ENCODE measurements around the gene TSPAN12.

The TSPAN12 gene

GRCh38 chr7:120862987-120863590 lies 5.1 kb upstream of the TSPAN12 start:
- peaks cover 2% of the 10 kb centered on the region for H3K4me1 Mint-ChIP-seq (ENCODE audit: low read depth)
- no peak overlapping the region for H3K4me3 Mint-ChIP-seq
- peaks cover 31% of the 10 kb centered on the region for H3K27me3 Mint-ChIP-seq
- H3K9me3 Mint-ChIP-seq: no peaks in the 10 kb centered on the region
- H3K36me3 Mint-ChIP-seq (ENCODE audit: low read depth): no peaks in the 10 kb centered on the region
- H3K27ac Mint-ChIP-seq: no peak overlapping the region
- intact Hi-C loops (cut with micrococcal nuclease): no loop called here

- Mint-ChIP-seq H3K36me3 (ENCODE audit: low read depth) (no peaks in the 10 kb centered on the region), H3K27me3 (peaks cover 56% of the 10 kb centered on the region), H3K4me3 (no peak overlapping the region), H3K9me3 (no peaks in the 10 kb centered on the region), H3K27ac (no peak overlapping the region), H3K4me1 (ENCODE audit: low read depth) (peaks cover 18% of the 10 kb centered on the region)
- intact Hi-C loops (cut with micrococcal nuclease): no loop called here
Observed at GRCh38 chr7:120860156-120860555, 2.2 kb upstream of the TSPAN12 start.

- intact Hi-C loops (cut with micrococcal nuclease): no loop called here
- H3K9me3 Mint-ChIP-seq: no peaks in the 10 kb centered on the region
Observed at GRCh38 chr7:120859459-120859858, 1.5 kb upstream of the TSPAN12 start.

GRCh38 chr7:120856621-120857352 lies 1.2 kb downstream of the TSPAN12 start:
- Mint-ChIP-seq H3K9me3 (no peaks in the 10 kb centered on the region), H3K4me3 (peak overlapping the region; percentile 70), H3K27ac (no peak overlapping the region), H3K27me3 (peaks cover 57% of the 10 kb centered on the region), H3K36me3 (ENCODE audit: low read depth) (no peaks in the 10 kb centered on the region), H3K4me1 (ENCODE audit: low read depth) (peaks cover 18% of the 10 kb centered on the region)
- intact Hi-C loops (cut with micrococcal nuclease): no loop called here

More at GRCh38 chr7:120859459-120859858, 1.5 kb upstream of the TSPAN12 start:
- H3K27ac Mint-ChIP-seq: no peak overlapping the region
- H3K4me1 Mint-ChIP-seq (ENCODE audit: low read depth): peaks cover 18% of the 10 kb centered on the region
- H3K4me3 Mint-ChIP-seq: no peak overlapping the region
- H3K36me3 Mint-ChIP-seq (ENCODE audit: low read depth): no peaks in the 10 kb centered on the region
- peaks cover 63% of the 10 kb centered on the region for H3K27me3 Mint-ChIP-seq

GRCh38 chr7:120856198-120856597 lies 1.7 kb downstream of the TSPAN12 start:
- no peaks in the 10 kb centered on the region for H3K36me3 Mint-ChIP-seq (ENCODE audit: low read depth)
- peaks cover 18% of the 10 kb centered on the region for H3K4me1 Mint-ChIP-seq (ENCODE audit: low read depth)
- intact Hi-C loops (cut with micrococcal nuclease): no loop called here
- H3K4me3 Mint-ChIP-seq: no peak overlapping the region
- no peak overlapping the region for H3K27ac Mint-ChIP-seq
- peaks cover 57% of the 10 kb centered on the region for H3K27me3 Mint-ChIP-seq
- H3K9me3 Mint-ChIP-seq: no peaks in the 10 kb centered on the region

GRCh38 chr7:120852700-120853099 lies 5.2 kb downstream of the TSPAN12 start:
- no peaks in the 10 kb centered on the region for H3K9me3 Mint-ChIP-seq
- H3K27me3 Mint-ChIP-seq: peaks cover 33% of the 10 kb centered on the region
- intact Hi-C loops (cut with micrococcal nuclease): no loop called here
- no peak overlapping the region for H3K27ac Mint-ChIP-seq
- no peaks in the 10 kb centered on the region for H3K36me3 Mint-ChIP-seq (ENCODE audit: low read depth)
- H3K4me1 Mint-ChIP-seq (ENCODE audit: low read depth): peaks cover 12% of the 10 kb centered on the region
- no peak overlapping the region for H3K4me3 Mint-ChIP-seq

- no peaks in the 10 kb centered on the region for H3K4me1 Mint-ChIP-seq (ENCODE audit: low read depth)
- H3K36me3 Mint-ChIP-seq (ENCODE audit: low read depth): no peaks in the 10 kb centered on the region
- no peaks in the 10 kb centered on the region for H3K9me3 Mint-ChIP-seq
Observed at GRCh38 chr7:120843109-120843508, 14.8 kb downstream of the TSPAN12 start.

GRCh38 chr7:120842121-120842621 lies 15.8 kb downstream of the TSPAN12 start:
- Mint-ChIP-seq H3K9me3 (no peaks in the 10 kb centered on the region), H3K27me3 (no peaks in the 10 kb centered on the region), H3K27ac (no peak overlapping the region), H3K4me1 (ENCODE audit: low read depth) (no peaks in the 10 kb centered on the region), H3K36me3 (ENCODE audit: low read depth) (no peaks in the 10 kb centered on the region), H3K4me3 (no peak overlapping the region)
- intact Hi-C loops (cut with micrococcal nuclease): no loop called here

More at GRCh38 chr7:120843109-120843508, 14.8 kb downstream of the TSPAN12 start:
- H3K27me3 Mint-ChIP-seq: peaks cover 2% of the 10 kb centered on the region
- intact Hi-C loops (cut with micrococcal nuclease): no loop called here
- H3K27ac Mint-ChIP-seq: no peak overlapping the region
- no peak overlapping the region for H3K4me3 Mint-ChIP-seq

- H3K27me3 Mint-ChIP-seq: no peaks in the 10 kb centered on the region
- H3K4me1 Mint-ChIP-seq (ENCODE audit: low read depth): no peaks in the 10 kb centered on the region
- H3K4me3 Mint-ChIP-seq: no peak overlapping the region
Observed at GRCh38 chr7:120841608-120842007, 16.3 kb downstream of the TSPAN12 start.

GRCh38 chr7:120838281-120838682 lies 19.7 kb downstream of the TSPAN12 start:
- H3K27me3 Mint-ChIP-seq: no peaks in the 10 kb centered on the region
- H3K27ac Mint-ChIP-seq: no peak overlapping the region
- no peak overlapping the region for H3K4me3 Mint-ChIP-seq
- no peaks in the 10 kb centered on the region for H3K4me1 Mint-ChIP-seq (ENCODE audit: low read depth)
- intact Hi-C loops (cut with micrococcal nuclease): no loop called here
- H3K36me3 Mint-ChIP-seq (ENCODE audit: low read depth): no peaks in the 10 kb centered on the region
- H3K9me3 Mint-ChIP-seq: no peaks in the 10 kb centered on the region

More at GRCh38 chr7:120841608-120842007, 16.3 kb downstream of the TSPAN12 start:
- no peaks in the 10 kb centered on the region for H3K9me3 Mint-ChIP-seq
- H3K27ac Mint-ChIP-seq: no peak overlapping the region
- H3K36me3 Mint-ChIP-seq (ENCODE audit: low read depth): no peaks in the 10 kb centered on the region
- intact Hi-C loops (cut with micrococcal nuclease): no loop called here

GRCh38 chr7:120837599-120837998 lies 20.3 kb downstream of the TSPAN12 start:
- H3K4me3 Mint-ChIP-seq: no peak overlapping the region
- no peaks in the 10 kb centered on the region for H3K4me1 Mint-ChIP-seq (ENCODE audit: low read depth)
- no peaks in the 10 kb centered on the region for H3K36me3 Mint-ChIP-seq (ENCODE audit: low read depth)
- intact Hi-C loops (cut with micrococcal nuclease): no loop called here
- no peak overlapping the region for H3K27ac Mint-ChIP-seq
- no peaks in the 10 kb centered on the region for H3K27me3 Mint-ChIP-seq
- H3K9me3 Mint-ChIP-seq: no peaks in the 10 kb centered on the region

GRCh38 chr7:120836556-120837115 lies 21.3 kb downstream of the TSPAN12 start:
- H3K36me3 Mint-ChIP-seq (ENCODE audit: low read depth): no peaks in the 10 kb centered on the region
- H3K27ac Mint-ChIP-seq: no peak overlapping the region
- H3K27me3 Mint-ChIP-seq: no peaks in the 10 kb centered on the region
- H3K4me3 Mint-ChIP-seq: no peak overlapping the region
- H3K9me3 Mint-ChIP-seq: no peaks in the 10 kb centered on the region
- intact Hi-C loops (cut with micrococcal nuclease): no loop called here
- no peaks in the 10 kb centered on the region for H3K4me1 Mint-ChIP-seq (ENCODE audit: low read depth)

GRCh38 chr7:120834726-120835125 lies 23.2 kb downstream of the TSPAN12 start:
- intact Hi-C loops (cut with micrococcal nuclease): no loop called here
- no peaks in the 10 kb centered on the region for H3K9me3 Mint-ChIP-seq
- H3K27me3 Mint-ChIP-seq: no peaks in the 10 kb centered on the region
- no peaks in the 10 kb centered on the region for H3K4me1 Mint-ChIP-seq (ENCODE audit: low read depth)
- no peak overlapping the region for H3K4me3 Mint-ChIP-seq
- H3K27ac Mint-ChIP-seq: no peak overlapping the region
- H3K36me3 Mint-ChIP-seq (ENCODE audit: low read depth): no peaks in the 10 kb centered on the region

- H3K4me3 Mint-ChIP-seq: no peak overlapping the region
- intact Hi-C loops (cut with micrococcal nuclease): no loop called here
- no peaks in the 10 kb centered on the region for H3K27me3 Mint-ChIP-seq
- H3K4me1 Mint-ChIP-seq (ENCODE audit: low read depth): no peaks in the 10 kb centered on the region
- no peaks in the 10 kb centered on the region for H3K9me3 Mint-ChIP-seq
- no peaks in the 10 kb centered on the region for H3K36me3 Mint-ChIP-seq (ENCODE audit: low read depth)
- H3K27ac Mint-ChIP-seq: no peak overlapping the region
Observed at GRCh38 chr7:120833546-120833945, 24.4 kb downstream of the TSPAN12 start.
